H9 (cell line): ENCODE data around the gene CWH43. TPM values are rescaled to one million over a fixed set of nuclear protein-coding genes. Genes with fewer than 3 reads are reported as not detected.

ENCODE experiments used
- DNase-seq: peaks from one replicate; pipeline ENCODE4 v3.0.0-alpha.2; 2017
- H2AFZ ChIP-seq: one replicate; pipeline ENCODE4 v1.6.1; 2013; ENCODE audit warnings: mild to moderate bottlenecking, low read length, control low read depth, moderate library complexity
- H2AK5ac ChIP-seq: 2 replicates; pipeline ENCODE4 v1.6.1; 2013; ENCODE audit warnings: low read length, control low read depth, mixed read lengths; ENCODE audit not compliant: insufficient read length
- H2BK120ac ChIP-seq: one replicate; pipeline ENCODE4 v1.6.1; 2013; ENCODE audit warnings: low read depth, mild to moderate bottlenecking, low read length, control low read depth, inconsistent platforms; ENCODE audit not compliant: poor library complexity, severe bottlenecking
- H2BK12ac ChIP-seq: 2 replicates; pipeline ENCODE4 v1.6.1; 2013; ENCODE audit warnings: low read length, control low read depth, mixed read lengths, low read depth; ENCODE audit not compliant: insufficient read length
- H2BK15ac ChIP-seq: 2 replicates; pipeline ENCODE4 v1.6.1; 2013; ENCODE audit warnings: low read depth, low read length, control low read depth
- H2BK20ac ChIP-seq: one replicate; pipeline ENCODE4 v1.6.1; 2013; ENCODE audit warnings: low read depth, mild to moderate bottlenecking, low read length, control low read depth, inconsistent platforms; ENCODE audit not compliant: poor library complexity, severe bottlenecking
- H2BK5ac ChIP-seq: 2 replicates; pipeline ENCODE4 v1.6.1; 2013; ENCODE audit warnings: low read length, control low read depth, mixed read lengths; ENCODE audit not compliant: insufficient read length
- H3K14ac ChIP-seq: 2 replicates; pipeline ENCODE4 v1.6.1; 2013; ENCODE audit warnings: low read length, control low read depth; ENCODE audit not compliant: insufficient read depth
- H3K18ac ChIP-seq: 2 replicates; pipeline ENCODE4 v1.6.1; 2013; ENCODE audit warnings: low read depth, mild to moderate bottlenecking, mixed read lengths, low read length, control low read depth; ENCODE audit not compliant: insufficient read length
- H3K23ac ChIP-seq: 2 replicates; pipeline ENCODE4 v1.6.1; 2013; ENCODE audit warnings: low read length, control low read depth, mixed read lengths, low read depth; ENCODE audit not compliant: insufficient read length
- H3K23me2 ChIP-seq: 2 replicates; pipeline ENCODE4 v1.6.1; 2013; ENCODE audit warnings: low read depth, mild to moderate bottlenecking, mixed read lengths, low read length, control low read depth; ENCODE audit not compliant: insufficient read length, poor library complexity, severe bottlenecking
- H3K27ac ChIP-seq: 2 replicates; pipeline ENCODE4 v1.5.1; 2013; ENCODE audit warnings: low read length, control low read depth, mixed read lengths, low read depth; ENCODE audit not compliant: insufficient read length
- H3K27me3 ChIP-seq: 2 replicates; pipeline ENCODE4 v1.6.1; 2013; ENCODE audit warnings: low read length, control low read depth, inconsistent platforms; ENCODE audit not compliant: insufficient read depth
- H3K4ac ChIP-seq: 2 replicates; pipeline ENCODE4 v1.6.1; 2013; ENCODE audit warnings: low read depth, mild to moderate bottlenecking, control low read depth, inconsistent platforms, low read length, moderate library complexity
- H3K4me1 ChIP-seq: 2 replicates; pipeline ENCODE4 v1.6.1; 2013; ENCODE audit warnings: low read length, control low read depth, inconsistent platforms; ENCODE audit not compliant: insufficient read depth
- H3K4me2 ChIP-seq: 2 replicates; pipeline ENCODE4 v1.6.1; 2013; ENCODE audit warnings: low read length, control low read depth, mixed read lengths; ENCODE audit not compliant: insufficient read length, insufficient read depth
- H3K56ac ChIP-seq: 2 replicates; pipeline ENCODE4 v1.6.1; 2013; ENCODE audit warnings: low read depth, mild to moderate bottlenecking, mixed read lengths, low read length, control low read depth; ENCODE audit not compliant: insufficient read length
- H3K79me1 ChIP-seq: 2 replicates; pipeline ENCODE4 v1.6.1; 2013; ENCODE audit warnings: low read depth, mild to moderate bottlenecking, moderate library complexity, low read length, control low read depth, inconsistent platforms; ENCODE audit not compliant: insufficient read depth, poor library complexity, severe bottlenecking
- H3K79me2 ChIP-seq: 2 replicates; pipeline ENCODE4 v1.6.1; 2013; ENCODE audit warnings: low read length, control low read depth, inconsistent platforms; ENCODE audit not compliant: insufficient read depth
- H3K9ac ChIP-seq: 2 replicates; pipeline ENCODE4 v1.6.1; 2013; ENCODE audit warnings: low read length, control low read depth, mixed read lengths; ENCODE audit not compliant: insufficient read length; ENCODE audit errors: extremely low read depth
- H3K9me3 ChIP-seq: one replicate; pipeline ENCODE4 v1.6.1; 2013; ENCODE audit warnings: low read depth, low read length, inconsistent platforms; ENCODE audit not compliant: control insufficient read depth
- H3T11ph ChIP-seq: one replicate; pipeline ENCODE4 v1.6.1; 2013; ENCODE audit warnings: mild to moderate bottlenecking, low read length, control low read depth, inconsistent platforms
- H4K20me1 ChIP-seq: one replicate; pipeline ENCODE4 v1.6.1; 2013; ENCODE audit not compliant: control insufficient read depth, insufficient read length, insufficient read depth
- H4K5ac ChIP-seq: 2 replicates; pipeline ENCODE4 v1.6.1; 2013; ENCODE audit warnings: low read depth, mild to moderate bottlenecking, mixed read lengths, low read length, control low read depth; ENCODE audit not compliant: insufficient read length
- H4K8ac ChIP-seq: replicated peaks from 2 replicates; pipeline ENCODE4 v1.6.1; 2013; ENCODE audit warnings: low read length, control low read depth, mixed read lengths, low read depth; ENCODE audit not compliant: insufficient read length
- H4K91ac ChIP-seq: 2 replicates; pipeline ENCODE4 v1.6.1; 2013; ENCODE audit warnings: low read depth, mild to moderate bottlenecking, moderate library complexity, mixed read lengths, low read length, control low read depth; ENCODE audit not compliant: insufficient read length
- H3K27ac Mint-ChIP-seq, 3 experiments: 2 replicates in 2 of 3; 3 replicates in 1 of 3; pipeline ENCODE4 v1.8.0; 2020 to 2021; ENCODE audit warnings: mixed read lengths in 3 of 3, mild to moderate bottlenecking in 1 of 3, moderate library complexity in 1 of 3
- H3K27me3 Mint-ChIP-seq: 2 replicates; pipeline ENCODE4 v1.8.0; 2021; ENCODE audit warnings: low read depth, mild to moderate bottlenecking, moderate library complexity, mixed read lengths
- H3K36me3 Mint-ChIP-seq, 3 experiments: 2 replicates in 2 of 3; 3 replicates in 1 of 3; pipeline ENCODE4 v1.8.0; 2020 to 2021; ENCODE audit warnings: low read depth in 3 of 3, mixed read lengths in 3 of 3; ENCODE audit not compliant: insufficient read depth in 1 of 3
- H3K4me1 Mint-ChIP-seq, 2 experiments: 2 replicates each; pipeline ENCODE4 v1.8.0; 2020; ENCODE audit warnings: mixed read lengths in 2 of 2
- H3K4me3 Mint-ChIP-seq, 2 experiments: 2 replicates in 1 of 2; 3 replicates in 1 of 2; pipeline ENCODE4 v1.8.0; 2020 to 2021; ENCODE audit warnings: mild to moderate bottlenecking in 2 of 2, mixed read lengths in 2 of 2, moderate library complexity in 1 of 2
- H3K9me3 Mint-ChIP-seq, 2 experiments: 2 replicates in 1 of 2; 3 replicates in 1 of 2; pipeline ENCODE4 v1.8.0; 2020; ENCODE audit warnings: mild to moderate bottlenecking in 2 of 2, mixed read lengths in 2 of 2, moderate library complexity in 1 of 2
- CTCF ChIP-seq: fragments of 200-600 bp; sonication (generic); conservative IDR thresholded peaks from 3 replicates; pipeline ENCODE4 v1.8.0; 2021; ENCODE audit warnings: antibody characterized with exemption, mild to moderate bottlenecking
- WGBS: extraction: QIAGEN DNeasy Blood & Tissue Kit; methylation state at CpG from one replicate; pipeline ENCODE4 v1.1.7; 2013; ENCODE audit warnings: missing lambda C conversion rate, low lambda C conversion rate, mixed read lengths; ENCODE audit not compliant: insufficient read length; ENCODE audit errors: extremely low coverage; 5-methylcytosine and 5-hydroxymethylcytosine counted together
- total RNA-seq: library from RNA; stranded (reverse); gene quantifications from 2 replicates; pipeline ENCODE4 v1.2.1, GENCODE V29; 2021

Gene CWH43
- total RNA-seq, 1 experiment from 2014 or later: not detected

DNA sequence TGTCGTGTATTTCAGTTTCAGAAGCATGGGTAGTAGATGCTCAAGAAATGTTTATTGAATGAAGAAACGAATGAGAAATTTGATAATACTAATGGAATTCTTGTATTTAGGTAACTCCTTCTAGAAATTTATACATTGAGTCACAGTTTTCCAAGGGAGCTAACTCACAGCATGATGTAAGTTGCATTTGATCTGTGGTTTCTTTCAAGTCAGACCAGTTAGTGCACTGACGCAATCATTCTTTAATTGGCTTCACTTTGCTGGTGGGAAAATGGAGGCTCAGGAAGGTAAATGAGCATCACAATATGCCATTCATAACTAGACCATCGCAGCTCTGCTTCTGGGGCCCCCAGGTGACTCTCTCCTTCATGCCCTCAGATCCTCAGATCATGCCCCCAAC, 17.3 kb upstream of the CWH43 start:
- no peak overlapping the region for H3K4me2 ChIP-seq

More for the DNA sequence above, 17.3 kb upstream of the CWH43 start:
- TF ChIP-seq CTCF: no peak
- no peak overlapping the region for H2AFZ ChIP-seq
- no peak overlapping the region for H4K8ac ChIP-seq
- H4K20me1 ChIP-seq: no peaks in the 10 kb centered on the region
- H3K14ac ChIP-seq: no peak overlapping the region
- no peak overlapping the region for H3T11ph ChIP-seq
- no peak overlapping the region for H2BK5ac ChIP-seq
- no peak overlapping the region for H3K23ac ChIP-seq
- H2BK120ac ChIP-seq: no peak overlapping the region
- Mint-ChIP-seq H3K4me3 (no peak overlapping the region), H3K27me3 (peaks cover 2% of the 10 kb centered on the region; the same call in 1 of the 2 replicates), H3K36me3 (no peaks in the 10 kb centered on the region), H3K9me3 (peaks cover 2 to 24% of the 10 kb centered on the region in 2 experiments; a peak in 4 of 5 replicates), H3K4me1 (peaks cover 0 to 9% of the 10 kb centered on the region in 2 experiments; a peak in 2 of 4 replicates), H3K27ac (no peak overlapping the region)
- no peak overlapping the region for H2BK20ac ChIP-seq
- no peak overlapping the region for H4K5ac ChIP-seq
- H3K79me2 ChIP-seq: no peaks in the 10 kb centered on the region
- H2BK12ac ChIP-seq: no peak overlapping the region
- no peak overlapping the region for H3K9ac ChIP-seq
- H3K27ac ChIP-seq: no peak overlapping the region
- H3K9me3 ChIP-seq: no peaks in the 10 kb centered on the region
- no peak for DNase-seq
- no peaks in the 10 kb centered on the region for H3K79me1 ChIP-seq
- no peak overlapping the region for H2AK5ac ChIP-seq
- H3K27me3 ChIP-seq: no peaks in the 10 kb centered on the region
- H3K56ac ChIP-seq: no peak overlapping the region
- no peak overlapping the region for H3K4ac ChIP-seq
- H3K18ac ChIP-seq: no peak overlapping the region
- no peaks in the 10 kb centered on the region for H3K23me2 ChIP-seq
- no peak overlapping the region for H4K91ac ChIP-seq
- no peaks in the 10 kb centered on the region for H3K4me1 ChIP-seq
- no CpG with 5 or more reads among the region's 4 CpGs for WGBS
- H2BK15ac ChIP-seq: no peak overlapping the region
